WERI-Rb-1 (cell line): ENCODE data around the gene SMC5.

Experiments
- DNase-seq: peaks from one replicate; pipeline ENCODE4 v3.0.0-alpha.2; 2020
- H3K27ac ChIP-seq: fragments of 250-450 bp; sonication (Bioruptor Pico); 2 replicates; pipeline ENCODE4 v1.5.1; 2020; ENCODE audit warnings: mild to moderate bottlenecking, moderate library complexity
- H3K27me3 ChIP-seq: fragments of 250-450 bp; sonication (Bioruptor Pico); 2 replicates; pipeline ENCODE4 v1.5.1; 2021; ENCODE audit warnings: mild to moderate bottlenecking, low read depth, moderate library complexity; ENCODE audit not compliant: insufficient read depth, severe bottlenecking
- H3K36me3 ChIP-seq: fragments of 250-450 bp; sonication (Bioruptor Pico); 2 replicates; pipeline ENCODE4 v1.5.1; 2020; ENCODE audit warnings: mild to moderate bottlenecking, moderate library complexity
- H3K4me3 ChIP-seq: 2 replicates; pipeline ENCODE4 v1.5.1; 2011; ENCODE audit warnings: low read depth, mild to moderate bottlenecking, control low read depth, low read length
- H3K9me3 ChIP-seq: fragments of 250-450 bp; sonication (Bioruptor Pico); 2 replicates; pipeline ENCODE4 v1.5.1; 2021; ENCODE audit warnings: mild to moderate bottlenecking, moderate library complexity; ENCODE audit not compliant: severe bottlenecking
- CTCF ChIP-seq: IDR thresholded peaks from 2 replicates; pipeline ENCODE4 v1.5.1; 2011; ENCODE audit warnings: low read depth, mild to moderate bottlenecking, control low read depth, inconsistent platforms, low read length

SMC5 gene

GRCh38 chr9:70260606-70261005, 1.8 kb downstream of the SMC5 start:
- no peak for TF ChIP-seq CTCF
- H3K36me3 ChIP-seq, result peaks cover 53% of the 10 kb centered on the region
- H3K4me3 ChIP-seq, result no peak overlapping the region
- H3K9me3 ChIP-seq, result no peaks in the 10 kb centered on the region
- no peaks in the 10 kb centered on the region for H3K27me3 ChIP-seq
- DNase-seq, result no peak
- no peak overlapping the region for H3K27ac ChIP-seq

GRCh38 chr9:70261131-70261870, 2.5 kb downstream of the SMC5 start:
- TF ChIP-seq CTCF, result no peak
- Histone ChIP-seq H3K36me3 (peaks cover 60% of the 10 kb centered on the region), H3K9me3 (no peaks in the 10 kb centered on the region), H3K27ac (no peak overlapping the region), H3K4me3 (no peak overlapping the region), H3K27me3 (no peaks in the 10 kb centered on the region)
- DNase-seq, result no peak

- no peaks in the 10 kb centered on the region for H3K27me3 ChIP-seq
- no peaks in the 10 kb centered on the region for H3K9me3 ChIP-seq
- no peak overlapping the region for H3K4me3 ChIP-seq
- no peak for DNase-seq
- H3K27ac ChIP-seq, result no peak overlapping the region
- H3K36me3 ChIP-seq, result peaks cover 68% of the 10 kb centered on the region
- TF ChIP-seq CTCF, result no peak
Observed at GRCh38 chr9:70262366-70262765, 3.6 kb downstream of the SMC5 start.

- Histone ChIP-seq H3K9me3 (no peaks in the 10 kb centered on the region), H3K27me3 (no peaks in the 10 kb centered on the region), H3K4me3 (no peak overlapping the region), H3K27ac (no peak overlapping the region), H3K36me3 (peaks cover 74% of the 10 kb centered on the region)
- no peak for DNase-seq
- TF ChIP-seq CTCF, result no peak
Observed at GRCh38 chr9:70262948-70263347, 4.2 kb downstream of the SMC5 start.

- no peak overlapping the region for H3K27ac ChIP-seq
- no peak for DNase-seq
Observed at GRCh38 chr9:70263421-70263820, 4.6 kb downstream of the SMC5 start.

More at GRCh38 chr9:70263421-70263820, 4.6 kb downstream of the SMC5 start:
- Histone ChIP-seq H3K27me3 (no peaks in the 10 kb centered on the region), H3K4me3 (no peak overlapping the region), H3K9me3 (no peaks in the 10 kb centered on the region), H3K36me3 (peaks cover 76% of the 10 kb centered on the region)
- TF ChIP-seq CTCF, result no peak
